Stimulated activated CD4-positive, alpha-beta T cell treated with anti-CD3 and anti-CD28 coated beads, Interleukin-2, amount 100 ng/mL, for 48 hours (primary cell): ENCODE measurements around the gene KIF5B.
"Not testable (repeated sequence)": the region's sequence is repeated elsewhere in the genome, so short reads cannot be mapped to it uniquely, and the experiment has no call there.

ENCODE experiments used
- DNase-seq, 2 donors: peaks; one replicate each; pipeline ENCODE4 v3.0.0-alpha.2; 2020

KIF5B gene

GRCh38 chr10:32056136-32057035, at the start of gene KIF5B:
KIF5B (minus strand) TSS chr10:32056425; CDS start chr10:32055973, 452 bp downstream.
- DNase-seq = peak; percentile 85 to 86

- no peak for DNase-seq
These were observed 49.7 kb upstream of the KIF5B start for GRCh38 chr10:32105782-32106382.

GRCh38 chr10:32104622-32105509, 48.6 kb upstream of the KIF5B start:
- DNase-seq = no peak

- no peak for DNase-seq
These were observed 48.0 kb upstream of the KIF5B start for GRCh38 chr10:32104181-32104580.

- DNase-seq = no peak
These were observed 47.5 kb upstream of the KIF5B start for GRCh38 chr10:32103721-32104120.

GRCh38 chr10:32098566-32099259, 42.5 kb upstream of the KIF5B start:
- DNase-seq = not testable (repeated sequence)

- DNase-seq = no peak
These were observed 39.0 kb upstream of the KIF5B start for GRCh38 chr10:32095116-32095733.

GRCh38 chr10:32093650-32094049, 37.4 kb upstream of the KIF5B start:
- DNase-seq = no peak

GRCh38 chr10:32091046-32091445, 34.8 kb upstream of the KIF5B start:
- no peak for DNase-seq

GRCh38 chr10:32084185-32084851, 28.1 kb upstream of the KIF5B start:
- DNase-seq = no peak

GRCh38 chr10:32077896-32078485, 21.8 kb upstream of the KIF5B start:
- DNase-seq = no peak

- no peak for DNase-seq
These were observed 17.4 kb upstream of the KIF5B start for GRCh38 chr10:32073659-32074058.

GRCh38 chr10:32073128-32073527, 16.9 kb upstream of the KIF5B start:
- DNase-seq = no peak

GRCh38 chr10:32072025-32072800, 16.0 kb upstream of the KIF5B start:
- no peak for DNase-seq

GRCh38 chr10:32070645-32071044, 14.4 kb upstream of the KIF5B start:
- DNase-seq = no peak

GRCh38 chr10:32068569-32068968, 12.3 kb upstream of the KIF5B start:
- no peak for DNase-seq

- not testable (repeated sequence) for DNase-seq
These were observed 11.7 kb upstream of the KIF5B start for GRCh38 chr10:32067931-32068330.

GRCh38 chr10:32065856-32066255, 9.6 kb upstream of the KIF5B start:
- DNase-seq = no peak

GRCh38 chr10:32061440-32061839, 5.2 kb upstream of the KIF5B start:
- no peak for DNase-seq

GRCh38 chr10:32060347-32060746, 4.1 kb upstream of the KIF5B start:
- no peak for DNase-seq
